Pancreas (tissue), 10 donors: ENCODE results near the gene PEPD. TPM values are rescaled to one million over a fixed set of nuclear protein-coding genes. Genes with fewer than 3 reads are reported as not detected.

ENCODE experiments used
- ATAC-seq, 4 donors: fragments of 200-7000 bp; cut with Tn5 transposase; one replicate each; pipeline versions ENCODE4 v1.8.0 to v1.9.1; 2020; ENCODE audit warnings: mild to moderate bottlenecking in 4 of 4, moderate library complexity in 4 of 4
- DNase-seq, 6 donors: peaks; one replicate each; pipeline ENCODE4 v3.0.0-alpha.2; 2020
- FAIRE-seq: peaks from 2 replicates; lab custom pipeline; 2012; peaks lifted over from hg19 to GRCh38; lab: Jason Lieb, UNC
- H3K27ac ChIP-seq, 4 donors: fragments of 200-600 bp; sonication (generic); 1 replicate in 3 of 4; 2 replicates in 1 of 4; pipeline versions ENCODE4 v1.5.0 to v1.8.0; 2020
- H3K27me3 ChIP-seq, 4 donors: fragments of 200-600 bp; one replicate each; pipeline ENCODE4 v1.8.0; 2021
- H3K36me3 ChIP-seq, 3 donors: fragments of 200-600 bp; sonication (generic) in 1 of 3; one replicate each; pipeline versions ENCODE4 v1.5.0 to v1.8.0; 2020 to 2021
- H3K4me1 ChIP-seq, 3 donors: fragments of 200-600 bp; one replicate each; pipeline ENCODE4 v1.8.0; 2021
- H3K4me3 ChIP-seq, 4 donors: fragments of 200-600 bp; sonication (generic) in 2 of 4; one replicate each; pipeline versions ENCODE4 v1.5.0 to v1.8.0; 2020 to 2021
- H3K9me3 ChIP-seq, 4 donors: fragments of 200-600 bp; one replicate each; pipeline ENCODE4 v1.8.0; 2021
- CTCF ChIP-seq, 4 donors: fragments of 200-600 bp; sonication (generic) in 3 of 4; IDR thresholded peaks; one replicate each; pipeline versions ENCODE4 v1.5.0 to v1.8.0; 2021; ENCODE audit warnings: antibody characterized with exemption in 4 of 4
- WGBS, 2 donors: extraction: QIAGEN DNeasy Blood & Tissue Kit; methylation state at CpG; one replicate each; pipeline ENCODE4 v1.1.7; 2013; 5-methylcytosine and 5-hydroxymethylcytosine counted together
- intact Hi-C, 3 donors: fragments of 100-400 bp; cut with DNase I; formaldehyde crosslinking; loops; one replicate each; pipeline versions ENCODE4 v1.11.1 to v1.14.2; 2022
- polyA plus RNA-seq, 2 donors: library from polyadenylated mRNA; stranded (reverse); fragments of 200-250 nt; gene quantifications; one replicate each; pipeline ENCODE4 v1.2.3, GENCODE V29; 2013
- total RNA-seq, 6 donors: library from RNA; stranded (reverse); fragmentation: NEBNext Ultra II Directional in 4 of 6; extraction: Animal tissue kit (Norgen Biotek cat#: 25700) in 4 of 6; gene quantifications; one replicate each; pipeline versions ENCODE4 v1.2.1 to v1.2.4, GENCODE V29; 2021 to 2023
- donor health status: healthy with polysubstance abuse.
- donor health status: DM: no; HTN: no; CAD: no; lungs with moderate emphysema.
- donor health status: DM: no; HTN: no; CAD: no.
- donor health status: control.
- donor health status: control.
- donor health status: Bipolar disorder and iron deficiency.
- donor health status: DM: yes; HTN: yes; CAD: no.
- donor health status: DM: no; HTN: no; CAD: no.
- donor health status: DM: no; HTN: no; CAD: no.
- donor health status: DM: yes; HTN: yes; CAD: no.

PEPD gene
- total and polyA plus RNA-seq, 8 donors: 13.7 to 36.1 (median 22.5) TPM

DNA sequence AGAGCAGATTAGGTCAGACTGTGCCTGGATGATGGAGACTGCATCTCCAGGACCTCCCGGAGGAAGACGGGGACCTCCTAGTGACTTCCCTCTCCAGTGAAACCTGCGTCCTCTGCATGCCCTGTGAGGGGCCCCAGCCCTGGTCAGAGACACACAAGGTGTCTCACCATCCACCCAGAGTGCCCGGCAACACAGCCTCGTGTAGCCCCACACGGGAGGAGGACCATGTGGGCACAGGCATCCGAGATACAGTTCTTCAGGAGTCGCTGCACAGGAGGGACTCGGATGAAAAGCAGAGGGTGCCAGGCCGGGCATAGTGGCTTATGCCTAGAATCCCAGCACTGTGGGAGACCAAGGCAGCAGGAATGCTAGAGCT is 64.8 kb downstream of the PEPD start:
- no peak overlapping the region for H3K4me3 ChIP-seq
- 85 to 88% methylated on average over 10 of the region's 10 CpGs for WGBS, 2 donors
- no peaks in the 10 kb centered on the region for H3K36me3 ChIP-seq
- intact Hi-C loops: no loop called here
- no peak for TF ChIP-seq CTCF (IDR thresholded peaks at IDR 0.05)
- DNase-seq (peak in 1 of 6 donors; percentile 51), ATAC-seq (no peak), FAIRE-seq (no peak)
- no peak overlapping the region for H3K27ac ChIP-seq
- H3K9me3 ChIP-seq: no peaks in the 10 kb centered on the region
- H3K4me1 ChIP-seq: no peaks in the 10 kb centered on the region
- no peaks in the 10 kb centered on the region for H3K27me3 ChIP-seq

DNA sequence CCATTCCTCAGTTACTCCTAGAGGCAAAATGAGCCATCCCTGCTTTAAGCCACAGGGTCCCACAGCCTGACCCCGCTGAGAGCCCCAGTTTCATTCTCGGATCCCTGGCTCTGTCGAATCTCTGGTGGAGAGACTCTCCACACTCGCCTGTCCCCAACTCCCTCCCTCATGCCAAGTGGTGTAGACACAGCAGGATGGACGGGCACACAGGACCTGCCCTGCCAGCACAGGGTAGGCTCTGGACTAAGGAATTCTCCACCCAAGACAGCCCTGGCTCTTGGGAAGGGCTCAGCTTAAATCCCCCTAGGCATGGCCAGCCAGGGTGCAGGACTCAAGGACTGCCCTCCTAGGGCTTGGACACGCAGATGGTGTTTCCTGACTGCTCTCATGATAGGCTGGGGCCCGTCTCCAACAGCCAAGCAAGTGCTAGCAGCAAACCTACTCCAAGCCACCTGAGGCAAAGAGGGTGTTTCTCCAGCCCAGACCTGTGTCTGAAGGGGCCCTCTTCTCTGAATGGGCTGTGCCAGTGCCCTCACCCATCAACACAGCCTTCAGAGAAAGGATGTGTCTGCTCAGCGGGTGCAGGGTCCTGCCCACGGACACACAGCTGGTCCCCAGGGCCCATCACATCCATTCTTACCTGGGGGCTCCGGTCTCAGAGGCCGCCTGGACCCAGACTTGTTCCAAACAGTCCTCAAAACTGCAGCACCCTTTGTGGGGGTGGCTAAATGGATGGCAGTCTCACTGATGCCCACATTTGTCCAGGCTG is 65.3 kb downstream of the PEPD start:
- H3K27me3 ChIP-seq: no peaks in the 10 kb centered on the region
- H3K4me1 ChIP-seq: no peaks in the 10 kb centered on the region
- 87 to 91% methylated on average over 11 of the region's 11 CpGs for WGBS, 2 donors
- no peak overlapping the region for H3K4me3 ChIP-seq
- H3K27ac ChIP-seq: no peak overlapping the region
- FAIRE-seq: no peak
- DNase-seq: peak in 2 of 6 donors; percentile 32 to 43
- no peaks in the 10 kb centered on the region for H3K36me3 ChIP-seq
- no peaks in the 10 kb centered on the region for H3K9me3 ChIP-seq
- no peak for ATAC-seq
- intact Hi-C loops: no loop called here
- TF ChIP-seq CTCF (IDR thresholded peaks at IDR 0.05): no peak

- Histone ChIP-seq H3K4me1 (no peaks in the 10 kb centered on the region), H3K27ac (no peak overlapping the region), H3K9me3 (no peaks in the 10 kb centered on the region), H3K27me3 (no peaks in the 10 kb centered on the region), H3K36me3 (no peaks in the 10 kb centered on the region), H3K4me3 (no peak overlapping the region)
- no peak for DNase-seq
- ATAC-seq: no peak
- intact Hi-C loops: no loop called here
- no peak for FAIRE-seq
- no peak for TF ChIP-seq CTCF (IDR thresholded peaks at IDR 0.05)
- 89 to 92% methylated on average over 3 of the region's 3 CpGs for WGBS, 2 donors
Measured at GRCh38 chr19:33453265-33453664, 68.3 kb downstream of the PEPD start.

GRCh38 chr19:33450689-33451088 is 70.9 kb downstream of the PEPD start:
- DNase-seq (peak in 2 of 6 donors; percentile 2 to 8), FAIRE-seq (no peak)
- intact Hi-C loops: no loop called here

More at GRCh38 chr19:33450689-33451088, 70.9 kb downstream of the PEPD start:
- Histone ChIP-seq H3K4me1 (no peaks in the 10 kb centered on the region), H3K27me3 (no peaks in the 10 kb centered on the region), H3K4me3 (no peak overlapping the region), H3K36me3 (no peaks in the 10 kb centered on the region), H3K27ac (no peak overlapping the region), H3K9me3 (no peaks in the 10 kb centered on the region)
- ATAC-seq: no peak
- no peak for TF ChIP-seq CTCF (IDR thresholded peaks at IDR 0.05)
- 94 to 95% methylated on average over 7 of the region's 7 CpGs for WGBS, 2 donors
